HepG2 (cell line): Measurements from ENCODE around the gene SNRNP35. TPM values are rescaled to one million over a fixed set of nuclear protein-coding genes. Genes with fewer than 3 reads are reported as not detected.

Source experiments
- ATAC-seq: fragments of 200-7000 bp; cut with Tn5 transposase; 3 replicates; pipeline ENCODE4 v1.9.1; 2020; ENCODE audit warnings: mild to moderate bottlenecking, moderate library complexity
- BruUV-seq: library from RNA; stranded (reverse); fragments of 400-500 nt; replicated peaks from 2 replicates; lab custom pipeline; 2021; lab: Mats Ljungman, UMichigan
- CTCF ChIA-PET: fragments of 300-600 bp; formaldehyde crosslinking; extraction: SDS; loops from one replicate; lab custom pipeline; 2021; ENCODE audit warnings: low total read pairs, inconsistent platforms, low intra/inter-chr PET ratio; lab: Yijun Ruan, JAX
- POLR2A ChIA-PET: fragments of 350-600 bp; sonication (Branson Sonifier 250); formaldehyde crosslinking; loops from one replicate; lab custom pipeline; 2020; ENCODE audit warnings: antibody characterized with exemption, inconsistent platforms; lab: Yijun Ruan, JAX
- DNase-seq: peaks from one replicate; pipeline ENCODE4 v3.0.0-alpha.2; 2015; ENCODE audit warnings: low spot score
- FAIRE-seq: peaks from 3 replicates; lab custom pipeline; 2011; peaks lifted over from hg19 to GRCh38; lab: Jason Lieb, UNC
- H2AFZ ChIP-seq: one replicate; pipeline ENCODE4 v1.6.1; 2011; ENCODE audit warnings: low read length, inconsistent platforms
- H3K27ac ChIP-seq: fragments of 300-600 bp; 3 replicates; pipeline ENCODE4 v1.8.0; 2011; ENCODE audit warnings: mixed run types, mild to moderate bottlenecking, mixed read lengths, low read length, inconsistent platforms; ENCODE audit not compliant: insufficient read depth; ENCODE audit errors: extremely low read length
- H3K27me3 ChIP-seq, 2 experiments: fragments of 200-600 bp in 1 of 2; 2 replicates in 1 of 2; 3 replicates in 1 of 2; pipeline versions ENCODE4 v1.6.0 to v1.8.0; 2011; ENCODE audit warnings: low read length in 2 of 2, mild to moderate bottlenecking in 2 of 2, moderate library complexity in 2 of 2, inconsistent platforms in 1 of 2; ENCODE audit not compliant: insufficient read depth in 2 of 2, control insufficient read depth in 1 of 2
- H3K36me3 ChIP-seq, 2 experiments: fragments of 200-600 bp in 1 of 2; replicated peaks in 1 of 2; 2 replicates in 1 of 2; 3 replicates in 1 of 2; pipeline versions ENCODE4 v1.5.1 to v1.8.0; 2011; ENCODE audit warnings: low read length in 2 of 2, inconsistent platforms in 1 of 2; ENCODE audit not compliant: insufficient read depth in 2 of 2, control insufficient read depth in 1 of 2
- H3K4me1 ChIP-seq: 2 replicates; pipeline ENCODE4 v1.5.1; 2012; ENCODE audit warnings: low read length, inconsistent platforms; ENCODE audit not compliant: insufficient read depth
- H3K4me2 ChIP-seq: 2 replicates; pipeline ENCODE4 v1.6.0; 2011; ENCODE audit warnings: low read depth, low read length, inconsistent platforms
- H3K4me3 ChIP-seq, 3 experiments: fragments of 200-600 bp in 1 of 3; sonication (generic), shearing (Covaris generic) in 1 of 3; replicated peaks in 1 of 3; 2 replicates each; pipeline ENCODE4 v1.5.1; 2011 to 2016; ENCODE audit warnings: low read length in 3 of 3, inconsistent platforms in 2 of 3, low read depth in 2 of 3, mild to moderate bottlenecking in 2 of 3, control low read depth in 1 of 3, mixed read lengths in 1 of 3; ENCODE audit not compliant: insufficient read depth in 1 of 3
- H3K79me2 ChIP-seq: one replicate; pipeline ENCODE4 v1.6.1; 2011; ENCODE audit warnings: low read length, inconsistent platforms; ENCODE audit not compliant: insufficient read depth
- H3K9ac ChIP-seq: 2 replicates; pipeline ENCODE4 v1.6.0; 2011; ENCODE audit warnings: mild to moderate bottlenecking, low read depth, low read length, inconsistent platforms; ENCODE audit not compliant: insufficient read depth
- H3K9me3 ChIP-seq: 2 replicates; pipeline ENCODE4 v1.5.1; 2012; ENCODE audit warnings: mild to moderate bottlenecking, low read length
- H4K20me1 ChIP-seq: 2 replicates; pipeline ENCODE4 v1.6.0; 2011; ENCODE audit warnings: inconsistent platforms, mild to moderate bottlenecking, low read length, moderate library complexity; ENCODE audit not compliant: insufficient read depth
- HHEX ChIP-seq: IDR thresholded peaks from 2 replicates; pipeline ENCODE4 v1.6.1; 2016; ENCODE audit warnings: control low read depth
- HMGA1 ChIP-seq: sonication (generic); formaldehyde crosslinking; conservative IDR thresholded peaks from 2 replicates; pipeline ENCODE4 v1.4.0; 2020; ENCODE audit warnings: missing genetic modification reagents
- HNRNPLL ChIP-seq: fragments of 200-400 bp; formaldehyde crosslinking; IDR thresholded peaks from 2 replicates; pipeline ENCODE4 v1.6.1; 2017; ENCODE audit warnings: mild to moderate bottlenecking, low read depth, low read length; ENCODE audit not compliant: poor library complexity, severe bottlenecking
- JUN ChIP-seq: sonication (generic); formaldehyde crosslinking; IDR thresholded peaks from 2 replicates; pipeline ENCODE4 v1.4.0; 2020; ENCODE audit warnings: mild to moderate bottlenecking, missing genetic modification reagents
- ZNF432 ChIP-seq: sonication (generic); formaldehyde crosslinking; IDR thresholded peaks from 2 replicates; pipeline ENCODE4 v1.5.0; 2020; ENCODE audit warnings: missing genetic modification reagents, mild to moderate bottlenecking, borderline replicate concordance
- ZNF512B ChIP-seq: sonication (generic); formaldehyde crosslinking; IDR thresholded peaks from 2 replicates; pipeline ENCODE4 v1.5.1; 2020; ENCODE audit warnings: missing genetic modification reagents, mild to moderate bottlenecking, borderline replicate concordance
- WGBS: methylation state at CpG from one replicate; pipeline ENCODE4 v1.1.6; 2017; ENCODE audit warnings: low lambda C conversion rate; 5-methylcytosine and 5-hydroxymethylcytosine counted together
- in situ Hi-C: cut with HindIII; loops from 2 replicates; pipeline ENCODE4 v1.10.0; 2017; ENCODE audit warnings: low pct_unique_long_range_greater_than_20kb; ENCODE audit not compliant: extremely low pct_ligation_motif_present
- intact Hi-C: fragments of 100-400 bp; cut with micrococcal nuclease; formaldehyde crosslinking; loops from one replicate; pipeline ENCODE4 v1.10.0; 2022; ENCODE audit not compliant: unreplicated experiment
- polyA plus RNA-seq, 8 experiments: library from polyadenylated mRNA; depleted of rRNA in 3 of 8; stranded (reverse) in 7 of 8; unstranded in 1 of 8; fragments of >200 nt; fragmentation: Illumina TruSeq in 4 of 8; extraction: Trizol in 4 of 8; gene quantifications; 2 replicates each; pipeline versions ENCODE4 v1.2.1 to v1.2.3, GENCODE V29; 2011 to 2016; ENCODE audit warnings: low read depth in 4 of 8, missing spikeins in 1 of 8, mixed read lengths in 1 of 8; ENCODE audit not compliant: insufficient read depth in 1 of 8
- total RNA-seq, 5 experiments: library from RNA; depleted of rRNA; stranded (reverse); fragments of >200 nt; fragmentation: Illumina TruSeq; extraction: Trizol; gene quantifications; 2 replicates each; pipeline ENCODE4 v1.2.3, GENCODE V29; 2016; ENCODE audit warnings: low read depth in 1 of 5
- TF ChIP-seq, protein P1 (sequence below): sonication (generic); formaldehyde crosslinking; IDR thresholded peaks from 2 replicates; pipeline ENCODE4 v1.4.0; 2020; ENCODE audit warnings: missing genetic modification reagents
- TF ChIP-seq, protein P2 (sequence below): sonication (generic); formaldehyde crosslinking; conservative IDR thresholded peaks from 2 replicates; pipeline ENCODE4 v1.4.0; 2020; ENCODE audit warnings: mild to moderate bottlenecking, missing genetic modification reagents, moderate library complexity

SNRNP35 gene
- total and polyA plus RNA-seq, 2 of the 13 experiments (the other 11 are each of a cell fraction or from before 2014, with no cell fraction given): 11.3 to 22.6 TPM

- ATAC-seq (no peak), FAIRE-seq (no peak), DNase-seq (no peak)
- Histone ChIP-seq H3K9me3 (no peaks in the 10 kb centered on the region), H3K4me1 (peaks cover 11% of the 10 kb centered on the region), H3K27ac (no peak overlapping the region), H2AFZ (no peak overlapping the region), H4K20me1 (no peaks in the 10 kb centered on the region), H3K27me3 (no peaks in the 10 kb centered on the region), H3K4me3 (no peak overlapping the region), H3K4me2 (no peak overlapping the region), H3K36me3 (no peaks in the 10 kb centered on the region; a peak in 2 of 5 replicates)
- intact Hi-C loops: no loop called here
- no TSS peak for BruUV-seq
- WGBS: 96% methylated on average over 6 of the region's 6 CpGs
- ChIA-PET CTCF (no interaction called here), POLR2A (no interaction called here)
- in situ Hi-C loops: no loop called here
- TF ChIP-seq, protein P1, sequence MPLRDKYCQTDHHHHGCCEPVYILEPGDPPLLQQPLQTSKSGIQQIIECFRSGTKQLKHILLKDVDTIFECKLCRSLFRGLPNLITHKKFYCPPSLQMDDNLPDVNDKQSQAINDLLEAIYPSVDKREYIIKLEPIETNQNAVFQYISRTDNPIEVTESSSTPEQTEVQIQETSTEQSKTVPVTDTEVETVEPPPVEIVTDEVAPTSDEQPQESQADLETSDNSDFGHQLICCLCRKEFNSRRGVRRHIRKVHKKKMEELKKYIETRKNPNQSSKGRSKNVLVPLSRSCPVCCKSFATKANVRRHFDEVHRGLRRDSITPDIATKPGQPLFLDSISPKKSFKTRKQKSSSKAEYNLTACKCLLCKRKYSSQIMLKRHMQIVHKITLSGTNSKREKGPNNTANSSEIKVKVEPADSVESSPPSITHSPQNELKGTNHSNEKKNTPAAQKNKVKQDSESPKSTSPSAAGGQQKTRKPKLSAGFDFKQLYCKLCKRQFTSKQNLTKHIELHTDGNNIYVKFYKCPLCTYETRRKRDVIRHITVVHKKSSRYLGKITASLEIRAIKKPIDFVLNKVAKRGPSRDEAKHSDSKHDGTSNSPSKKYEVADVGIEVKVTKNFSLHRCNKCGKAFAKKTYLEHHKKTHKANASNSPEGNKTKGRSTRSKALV: no peak
- TF ChIP-seq HMGA1: no peak
- TF ChIP-seq, all 625 proteins: peak for 0
- Histone ChIP-seq H3K9ac (no peak overlapping the region), H3K79me2 (no peaks in the 10 kb centered on the region)
Measured at GRCh38 chr12:123489580-123489979, 31.6 kb downstream of the SNRNP35 start.

DNA sequence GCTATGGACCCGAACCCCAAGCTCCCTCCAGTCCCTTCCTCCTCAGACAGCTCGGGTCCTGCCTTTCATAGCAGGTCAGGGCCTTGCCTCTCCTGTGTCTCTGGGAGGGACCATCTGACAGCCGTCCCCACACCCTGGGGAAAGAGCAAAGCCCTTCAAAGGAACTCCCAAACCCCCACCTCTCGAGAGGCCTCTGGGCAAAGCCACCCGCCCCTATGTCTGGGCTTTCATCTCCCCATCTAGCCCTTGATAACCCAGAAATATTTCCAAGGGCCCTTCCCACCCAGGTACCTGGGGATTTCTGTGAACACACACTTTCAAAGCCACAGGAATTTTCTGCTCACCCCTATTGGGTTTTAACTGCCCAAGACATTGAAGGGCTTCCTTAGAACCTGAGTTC lies 32.1 kb downstream of the SNRNP35 start:
- FAIRE-seq (no peak), DNase-seq (no peak), ATAC-seq (no peak)
- in situ Hi-C loops: no loop called here
- POLR2A ChIA-PET: no interaction called here
- TF ChIP-seq HHEX (CRISPR knock-in tag) (no peak), ZNF512B (CRISPR knock-in tag) (no peak), HNRNPLL (no peak), ZNF432 (CRISPR knock-in tag) (no peak), JUN (no peak)
- TF ChIP-seq, protein P2, sequence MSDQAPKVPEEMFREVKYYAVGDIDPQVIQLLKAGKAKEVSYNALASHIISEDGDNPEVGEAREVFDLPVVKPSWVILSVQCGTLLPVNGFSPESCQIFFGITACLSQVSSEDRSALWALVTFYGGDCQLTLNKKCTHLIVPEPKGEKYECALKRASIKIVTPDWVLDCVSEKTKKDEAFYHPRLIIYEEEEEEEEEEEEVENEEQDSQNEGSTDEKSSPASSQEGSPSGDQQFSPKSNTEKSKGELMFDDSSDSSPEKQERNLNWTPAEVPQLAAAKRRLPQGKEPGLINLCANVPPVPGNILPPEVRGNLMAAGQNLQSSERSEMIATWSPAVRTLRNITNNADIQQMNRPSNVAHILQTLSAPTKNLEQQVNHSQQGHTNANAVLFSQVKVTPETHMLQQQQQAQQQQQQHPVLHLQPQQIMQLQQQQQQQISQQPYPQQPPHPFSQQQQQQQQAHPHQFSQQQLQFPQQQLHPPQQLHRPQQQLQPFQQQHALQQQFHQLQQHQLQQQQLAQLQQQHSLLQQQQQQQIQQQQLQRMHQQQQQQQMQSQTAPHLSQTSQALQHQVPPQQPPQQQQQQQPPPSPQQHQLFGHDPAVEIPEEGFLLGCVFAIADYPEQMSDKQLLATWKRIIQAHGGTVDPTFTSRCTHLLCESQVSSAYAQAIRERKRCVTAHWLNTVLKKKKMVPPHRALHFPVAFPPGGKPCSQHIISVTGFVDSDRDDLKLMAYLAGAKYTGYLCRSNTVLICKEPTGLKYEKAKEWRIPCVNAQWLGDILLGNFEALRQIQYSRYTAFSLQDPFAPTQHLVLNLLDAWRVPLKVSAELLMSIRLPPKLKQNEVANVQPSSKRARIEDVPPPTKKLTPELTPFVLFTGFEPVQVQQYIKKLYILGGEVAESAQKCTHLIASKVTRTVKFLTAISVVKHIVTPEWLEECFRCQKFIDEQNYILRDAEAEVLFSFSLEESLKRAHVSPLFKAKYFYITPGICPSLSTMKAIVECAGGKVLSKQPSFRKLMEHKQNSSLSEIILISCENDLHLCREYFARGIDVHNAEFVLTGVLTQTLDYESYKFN: no peak
- Histone ChIP-seq H3K79me2 (no peaks in the 10 kb centered on the region), H3K36me3 (no peaks in the 10 kb centered on the region), H3K4me2 (no peak overlapping the region), H3K4me3 (no peak overlapping the region), H3K9ac (no peak overlapping the region), H4K20me1 (no peaks in the 10 kb centered on the region), H2AFZ (no peak overlapping the region), H3K27ac (no peak overlapping the region), H3K9me3 (no peaks in the 10 kb centered on the region), H3K27me3 (no peaks in the 10 kb centered on the region), H3K4me1 (peaks cover 11% of the 10 kb centered on the region)
- BruUV-seq: no TSS peak
- 89% methylated on average over 5 of the region's 5 CpGs for WGBS
- intact Hi-C loops: no loop called here
- CTCF ChIA-PET: no interaction called here
